Dendritic cell treated with granulocyte-macrophage colony-stimulating factor and Interleukin-4, amounts not matched to agents 40 ng/mL and 50 ng/mL, for 4 days (primary cell): Measurements from ENCODE around the gene PPFIA1.
"Not testable (repeated sequence)": the region's sequence is repeated elsewhere in the genome, so short reads cannot be mapped to it uniquely, and the experiment has no call there.

Experiments used
- H3K27ac Mint-ChIP-seq: one replicate; pipeline ENCODE4 v1.8.0; 2022; ENCODE audit warnings: mild to moderate bottlenecking, mixed read lengths
- H3K27me3 Mint-ChIP-seq: one replicate; pipeline ENCODE4 v1.8.0; 2022; ENCODE audit warnings: mild to moderate bottlenecking, mixed read lengths
- H3K36me3 Mint-ChIP-seq: one replicate; pipeline ENCODE4 v1.8.0; 2022; ENCODE audit warnings: low read depth, mixed read lengths
- H3K4me1 Mint-ChIP-seq: one replicate; pipeline ENCODE4 v1.8.0; 2022; ENCODE audit warnings: low read depth, mixed read lengths
- H3K4me3 Mint-ChIP-seq: one replicate; pipeline ENCODE4 v1.8.0; 2022; ENCODE audit warnings: mild to moderate bottlenecking, moderate library complexity, mixed read lengths
- H3K9me3 Mint-ChIP-seq: one replicate; pipeline ENCODE4 v1.8.0; 2022; ENCODE audit warnings: mixed read lengths
- intact Hi-C: fragments of 100-400 bp; cut with micrococcal nuclease; formaldehyde crosslinking; loops from one replicate; pipeline ENCODE4 v1.15.0; 2022

The PPFIA1 gene

DNA sequence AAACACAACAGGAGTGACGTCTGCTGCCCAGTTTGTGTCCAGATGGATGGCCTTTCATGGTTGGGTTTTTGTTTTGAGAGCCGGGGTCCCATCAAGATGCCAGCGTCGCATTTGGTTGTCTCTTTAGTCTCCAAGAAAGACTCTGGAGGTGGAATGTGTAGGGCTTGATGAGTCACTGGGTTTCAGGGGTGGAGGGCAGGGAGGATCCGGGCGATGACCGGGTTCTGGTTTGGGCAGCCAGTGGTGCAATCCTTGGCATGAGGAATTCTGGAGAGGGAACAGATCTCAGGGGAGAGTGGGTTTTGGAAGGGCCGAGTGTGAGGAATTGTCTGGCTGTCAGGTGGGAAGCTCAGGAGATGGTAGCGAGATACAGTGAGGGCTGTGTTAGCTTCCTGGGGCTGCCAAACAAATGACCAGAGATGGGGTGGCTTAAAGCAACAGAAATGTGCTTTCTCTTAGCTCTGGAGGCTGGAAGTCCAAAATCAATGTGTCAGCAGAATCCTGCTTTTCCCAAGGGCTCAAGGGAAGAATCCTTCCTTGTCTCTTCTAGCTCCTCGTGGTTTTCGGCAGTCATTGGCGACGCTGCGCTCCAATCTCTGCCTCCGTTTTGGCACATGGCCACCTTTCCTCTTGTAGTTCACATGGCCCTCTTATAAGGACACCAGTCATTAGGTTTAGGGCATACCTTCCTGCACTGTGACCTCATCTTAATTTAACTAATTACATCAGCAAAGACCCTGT is 26.4 kb upstream of the PPFIA1 start:
- intact Hi-C loops = no loop called here
- Mint-ChIP-seq H3K27ac (no peak overlapping the region), H3K27me3 (peaks cover 25% of the 10 kb centered on the region), H3K36me3 (no peaks in the 10 kb centered on the region), H3K4me3 (no peak overlapping the region), H3K4me1 (peaks cover 9% of the 10 kb centered on the region), H3K9me3 (peaks cover 8% of the 10 kb centered on the region)

DNA sequence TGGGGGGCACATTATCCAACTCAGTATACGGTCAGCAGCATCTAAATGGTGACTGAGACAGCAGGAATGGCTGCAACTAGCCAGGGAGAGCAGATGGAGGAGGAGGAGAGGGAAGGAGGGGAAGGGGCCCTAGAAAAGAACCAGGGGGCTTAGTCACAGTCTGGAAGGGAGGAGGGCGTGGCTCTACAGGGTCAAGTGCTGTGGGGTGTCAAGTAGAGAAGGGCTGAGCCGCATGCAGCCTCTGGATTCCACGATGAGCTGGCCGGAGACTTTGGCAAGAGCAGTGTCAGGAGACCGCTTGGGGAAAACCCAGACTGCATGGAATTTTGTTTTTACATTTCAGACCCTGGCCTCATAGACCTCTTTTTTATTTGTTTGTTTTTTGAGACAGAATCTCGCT is 25.8 kb upstream of the PPFIA1 start:
- H3K4me1 Mint-ChIP-seq = peaks cover 9% of the 10 kb centered on the region
- peaks cover 8% of the 10 kb centered on the region for H3K9me3 Mint-ChIP-seq
- intact Hi-C loops = no loop called here
- no peak overlapping the region for H3K4me3 Mint-ChIP-seq
- peaks cover 25% of the 10 kb centered on the region for H3K27me3 Mint-ChIP-seq
- H3K27ac Mint-ChIP-seq = no peak overlapping the region
- H3K36me3 Mint-ChIP-seq = no peaks in the 10 kb centered on the region

DNA sequence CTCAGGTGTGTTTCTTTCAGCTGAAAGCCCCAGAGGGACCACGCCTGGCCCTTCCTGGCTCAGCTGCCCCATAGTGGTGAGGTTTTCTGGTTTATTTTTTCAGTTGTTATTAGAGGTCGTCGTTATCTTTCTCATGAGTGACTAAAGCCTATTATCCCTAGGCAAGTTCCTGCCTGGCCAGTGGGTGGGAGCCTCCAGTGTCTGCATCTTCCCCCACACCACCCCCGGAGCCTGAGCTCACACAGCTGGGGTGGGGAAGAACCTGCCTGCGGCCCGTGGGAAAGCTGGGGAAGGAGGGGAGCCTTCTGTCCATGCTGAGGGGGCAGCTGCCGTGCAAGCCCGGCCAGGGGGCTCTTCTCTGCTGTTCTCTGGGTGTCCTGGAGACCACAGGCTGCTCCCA is 24.3 kb upstream of the PPFIA1 start:
- Mint-ChIP-seq H3K27ac (no peak overlapping the region), H3K4me1 (peaks cover 9% of the 10 kb centered on the region), H3K9me3 (peaks cover 8% of the 10 kb centered on the region), H3K27me3 (peaks cover 20% of the 10 kb centered on the region), H3K4me3 (no peak overlapping the region), H3K36me3 (no peaks in the 10 kb centered on the region)
- intact Hi-C loops = no loop called here

DNA sequence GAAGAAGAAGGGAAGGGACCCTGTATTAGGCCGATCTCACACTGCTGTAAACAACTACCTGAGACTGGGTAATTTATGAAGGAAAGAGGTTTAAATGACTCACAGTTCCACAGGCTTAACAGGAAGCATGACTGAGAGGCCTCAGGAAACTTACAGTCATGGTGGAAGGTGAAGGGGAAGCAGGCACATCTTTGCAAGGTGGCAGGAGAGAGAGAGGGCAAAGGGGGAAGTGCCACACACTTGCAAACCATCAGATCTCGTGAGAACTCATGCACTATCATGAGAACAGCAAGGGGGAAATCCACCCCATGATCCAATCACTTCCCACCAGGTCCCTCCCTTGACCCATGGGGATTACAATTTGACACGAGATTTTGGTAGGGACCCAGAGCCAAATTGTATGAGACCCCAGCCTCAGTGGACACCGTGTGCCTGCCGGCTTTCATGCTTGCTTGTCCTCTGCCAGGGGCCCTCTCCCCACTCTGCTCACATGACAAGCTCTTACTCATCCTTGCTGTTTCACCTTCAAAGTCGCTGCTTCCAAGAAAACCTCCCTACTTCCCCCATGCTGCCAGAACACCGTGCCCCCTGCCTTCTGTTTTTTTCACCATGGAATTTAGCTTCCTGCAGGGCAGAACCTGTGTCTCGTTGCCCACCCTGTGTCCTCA is 23.3 kb upstream of the PPFIA1 start:
- no peak overlapping the region for H3K27ac Mint-ChIP-seq
- intact Hi-C loops = no loop called here
- no peak overlapping the region for H3K4me3 Mint-ChIP-seq
- peaks cover 8% of the 10 kb centered on the region for H3K9me3 Mint-ChIP-seq
- peaks cover 9% of the 10 kb centered on the region for H3K4me1 Mint-ChIP-seq
- H3K36me3 Mint-ChIP-seq = no peaks in the 10 kb centered on the region
- peaks cover 24% of the 10 kb centered on the region for H3K27me3 Mint-ChIP-seq

DNA sequence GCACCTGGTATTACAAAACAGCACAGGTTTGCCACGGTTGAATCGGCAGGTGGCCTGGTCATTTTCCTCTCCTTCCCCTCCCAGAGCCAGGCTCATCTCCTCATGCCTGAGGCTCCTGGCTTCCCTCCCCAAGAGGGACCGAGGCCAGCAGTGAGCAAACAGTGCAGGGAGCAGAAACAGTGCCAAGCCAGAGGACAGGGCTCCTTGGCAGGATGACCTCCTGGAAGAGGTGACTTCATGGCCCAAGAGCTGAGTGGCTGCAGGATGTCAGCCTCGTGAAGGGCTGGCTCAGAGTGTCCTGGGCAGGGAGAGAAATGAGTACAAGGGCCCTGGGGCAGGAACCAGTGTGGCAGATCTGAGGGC is 22.8 kb upstream of the PPFIA1 start:
- no peak overlapping the region for H3K27ac Mint-ChIP-seq
- H3K27me3 Mint-ChIP-seq = peaks cover 24% of the 10 kb centered on the region
- peaks cover 9% of the 10 kb centered on the region for H3K4me1 Mint-ChIP-seq
- H3K9me3 Mint-ChIP-seq = peaks cover 8% of the 10 kb centered on the region
- H3K36me3 Mint-ChIP-seq = no peaks in the 10 kb centered on the region
- H3K4me3 Mint-ChIP-seq = no peak overlapping the region
- intact Hi-C loops = no loop called here

DNA sequence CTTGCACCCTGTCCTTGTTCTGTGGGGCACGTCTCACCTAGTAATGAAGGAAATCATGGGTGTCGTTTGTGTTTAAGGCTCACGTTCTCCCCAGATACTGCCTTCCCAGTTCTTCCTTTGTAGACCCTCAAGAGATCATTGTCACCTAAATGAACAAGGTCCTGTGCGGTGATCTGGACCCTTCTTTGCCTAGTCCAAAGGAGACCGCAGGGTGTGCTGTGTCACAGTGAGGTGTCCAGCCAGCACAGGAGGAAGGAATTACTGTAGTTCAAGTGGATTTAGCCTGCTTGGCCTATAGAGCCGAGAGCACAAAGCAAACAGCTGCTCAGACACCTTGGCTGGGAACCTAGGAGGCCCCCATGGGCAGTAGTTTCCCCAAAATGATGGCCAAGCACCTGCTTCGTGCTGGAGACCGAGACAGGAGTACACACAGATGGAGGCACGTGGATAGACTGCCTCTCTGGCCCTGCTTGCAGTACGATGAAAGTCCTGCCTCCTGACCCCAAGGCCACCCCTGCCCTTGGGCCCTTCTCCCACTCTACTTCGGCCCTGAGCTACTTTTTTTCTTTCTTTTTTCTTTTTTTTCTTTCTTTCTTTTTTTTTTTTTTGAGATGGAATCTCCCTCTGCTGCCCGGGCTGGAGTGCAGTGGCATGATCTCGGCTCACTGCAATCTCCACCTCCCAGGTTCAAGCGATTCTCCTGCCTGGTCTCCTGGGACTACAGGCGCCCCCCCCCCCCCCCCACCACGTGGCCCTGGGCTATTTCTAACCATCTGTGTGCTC is 19.4 kb upstream of the PPFIA1 start:
- H3K4me3 Mint-ChIP-seq = no peak overlapping the region
- peaks cover 9% of the 10 kb centered on the region for H3K4me1 Mint-ChIP-seq
- peaks cover 25% of the 10 kb centered on the region for H3K27me3 Mint-ChIP-seq
- H3K36me3 Mint-ChIP-seq = no peaks in the 10 kb centered on the region
- intact Hi-C loops = no loop called here
- H3K9me3 Mint-ChIP-seq = peaks cover 8% of the 10 kb centered on the region
- no peak overlapping the region for H3K27ac Mint-ChIP-seq

DNA sequence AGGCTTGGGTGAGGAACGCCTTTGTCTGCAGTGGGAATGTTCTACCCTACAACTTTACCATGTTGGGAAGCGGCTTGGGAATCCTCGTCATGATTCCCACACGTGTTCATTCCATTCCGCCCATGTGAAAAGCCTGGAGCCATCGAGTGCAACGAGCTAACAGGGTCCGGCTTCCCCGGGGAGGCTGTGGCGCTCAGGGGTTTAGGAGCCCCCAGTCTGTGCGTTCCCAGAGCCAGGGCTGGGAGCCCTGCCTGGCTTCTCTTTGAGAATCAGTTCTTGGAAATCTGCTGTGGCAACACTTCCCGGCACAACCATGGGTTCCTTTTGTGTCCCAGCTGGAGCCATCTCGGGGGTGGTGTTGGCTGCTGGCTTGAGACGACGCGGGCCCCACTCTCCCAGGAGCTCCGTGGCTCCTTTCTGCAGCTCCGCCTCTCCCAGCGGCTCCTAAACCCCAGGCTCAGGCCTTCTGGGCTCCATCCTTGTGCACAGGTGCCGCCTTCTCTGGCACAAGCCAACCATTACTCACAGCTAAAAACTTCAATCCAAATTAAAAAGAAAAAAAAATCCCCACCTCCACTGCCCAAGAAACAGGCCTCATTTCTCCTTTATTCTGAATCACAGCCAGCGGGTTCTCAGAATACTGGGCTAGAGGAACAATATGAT is 18.7 kb upstream of the PPFIA1 start:
- no peaks in the 10 kb centered on the region for H3K36me3 Mint-ChIP-seq
- H3K4me3 Mint-ChIP-seq = no peak overlapping the region
- no peak overlapping the region for H3K27ac Mint-ChIP-seq
- H3K4me1 Mint-ChIP-seq = peaks cover 9% of the 10 kb centered on the region
- H3K9me3 Mint-ChIP-seq = peaks cover 6% of the 10 kb centered on the region
- intact Hi-C loops = no loop called here
- peaks cover 25% of the 10 kb centered on the region for H3K27me3 Mint-ChIP-seq

DNA sequence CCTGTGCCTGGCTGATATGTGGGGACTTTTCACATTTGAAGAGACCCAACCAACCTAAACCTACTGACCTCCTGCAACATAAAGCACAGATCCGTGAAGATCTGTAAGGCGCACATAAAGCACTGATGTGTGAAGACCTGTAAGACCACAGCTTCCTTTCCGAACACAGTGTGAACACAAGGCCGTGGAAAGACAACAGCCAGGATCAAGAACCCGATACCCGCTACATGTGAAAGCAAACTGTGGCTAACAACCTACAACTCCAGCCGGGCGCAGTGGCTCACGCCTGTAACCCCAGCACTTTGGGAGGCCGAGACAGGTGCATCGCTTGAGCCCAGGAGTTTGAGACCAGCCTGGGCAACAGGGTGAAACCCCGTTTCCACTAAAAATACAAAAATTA is 17.6 kb upstream of the PPFIA1 start:
- H3K36me3 Mint-ChIP-seq = no peaks in the 10 kb centered on the region
- H3K4me1 Mint-ChIP-seq = no peaks in the 10 kb centered on the region
- no peak overlapping the region for H3K27ac Mint-ChIP-seq
- peaks cover 25% of the 10 kb centered on the region for H3K27me3 Mint-ChIP-seq
- no peaks in the 10 kb centered on the region for H3K9me3 Mint-ChIP-seq
- no peak overlapping the region for H3K4me3 Mint-ChIP-seq
- intact Hi-C loops = no loop called here

DNA sequence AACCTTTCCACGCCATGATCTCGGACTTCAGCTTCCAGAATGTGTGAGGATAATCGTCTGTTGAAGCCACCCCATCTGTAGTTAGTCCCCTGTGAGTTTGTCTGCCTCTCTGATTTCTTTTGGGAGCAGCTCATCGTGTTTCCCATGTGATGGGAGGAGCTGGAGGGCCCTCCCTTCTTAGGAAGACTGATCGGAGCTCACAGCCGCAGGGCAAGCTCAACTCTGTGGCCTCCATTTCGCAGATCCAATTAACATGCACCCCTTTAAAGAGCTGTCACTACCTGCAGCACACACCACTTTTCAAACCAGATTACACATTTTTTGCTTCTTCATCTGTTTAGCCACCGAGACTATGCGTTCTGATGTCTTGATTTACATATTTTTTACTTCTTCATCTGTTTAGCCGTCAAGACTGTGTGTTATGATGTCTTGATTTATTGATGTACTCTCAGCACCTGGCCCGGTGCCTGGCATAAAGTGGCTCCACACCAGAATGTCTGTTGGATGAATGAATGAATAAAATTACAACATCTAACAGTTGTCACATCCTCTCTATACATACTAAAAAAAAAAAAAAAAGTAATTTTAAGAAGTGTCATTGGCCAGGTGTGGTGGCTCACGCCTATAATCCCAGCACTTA is 14.9 kb upstream of the PPFIA1 start:
- no peak overlapping the region for H3K4me3 Mint-ChIP-seq
- H3K36me3 Mint-ChIP-seq = no peaks in the 10 kb centered on the region
- no peak overlapping the region for H3K27ac Mint-ChIP-seq
- no peaks in the 10 kb centered on the region for H3K4me1 Mint-ChIP-seq
- H3K27me3 Mint-ChIP-seq = peaks cover 17% of the 10 kb centered on the region
- intact Hi-C loops = no loop called here
- no peaks in the 10 kb centered on the region for H3K9me3 Mint-ChIP-seq

DNA sequence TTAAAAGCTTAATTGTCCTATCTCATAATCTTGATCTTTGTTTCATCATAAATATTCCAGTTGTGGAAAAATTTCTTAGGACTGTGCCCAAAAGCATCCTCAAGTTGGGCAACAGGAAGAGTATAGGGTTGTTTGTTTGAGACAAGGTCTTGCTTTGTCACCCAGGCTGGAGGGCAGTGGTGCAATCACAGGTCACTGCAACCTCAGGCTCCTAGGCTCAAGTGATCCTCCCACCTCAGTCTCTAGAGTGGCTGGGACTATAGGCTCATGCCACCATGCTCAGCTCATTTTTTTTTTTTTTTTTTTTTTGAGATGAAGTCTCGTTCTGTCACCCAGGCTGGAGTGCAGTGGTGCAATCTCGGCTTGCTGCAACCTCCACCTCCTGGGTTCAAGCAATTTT is 11.4 kb upstream of the PPFIA1 start:
- H3K27ac Mint-ChIP-seq, H3K36me3 Mint-ChIP-seq, H3K4me3 Mint-ChIP-seq, intact Hi-C loops, H3K4me1 Mint-ChIP-seq, H3K9me3 Mint-ChIP-seq: not testable (repeated sequence)
- H3K27me3 Mint-ChIP-seq = peaks cover 23% of the 10 kb centered on the region

DNA sequence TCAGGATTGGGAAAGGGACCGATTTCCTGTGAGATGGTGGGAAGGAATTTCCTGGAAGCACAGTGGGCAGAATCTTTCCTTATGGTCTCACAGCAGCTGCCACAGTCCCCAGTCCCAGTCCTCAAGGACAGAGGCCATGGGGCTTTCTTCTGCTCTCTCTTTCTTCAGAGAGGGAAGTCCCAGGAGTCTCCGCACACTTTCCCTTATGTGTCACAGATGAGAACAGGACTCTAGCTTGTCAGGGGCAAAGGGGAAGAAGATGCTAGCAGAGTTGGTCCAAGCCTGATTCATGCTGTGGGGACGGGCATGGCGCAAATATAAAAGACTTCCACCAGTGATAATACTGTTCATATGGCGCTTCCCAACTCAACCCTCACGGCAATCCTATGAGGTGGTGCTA is 7.5 kb upstream of the PPFIA1 start:
- H3K4me3 Mint-ChIP-seq = no peak overlapping the region
- no peak overlapping the region for H3K27ac Mint-ChIP-seq

DNA sequence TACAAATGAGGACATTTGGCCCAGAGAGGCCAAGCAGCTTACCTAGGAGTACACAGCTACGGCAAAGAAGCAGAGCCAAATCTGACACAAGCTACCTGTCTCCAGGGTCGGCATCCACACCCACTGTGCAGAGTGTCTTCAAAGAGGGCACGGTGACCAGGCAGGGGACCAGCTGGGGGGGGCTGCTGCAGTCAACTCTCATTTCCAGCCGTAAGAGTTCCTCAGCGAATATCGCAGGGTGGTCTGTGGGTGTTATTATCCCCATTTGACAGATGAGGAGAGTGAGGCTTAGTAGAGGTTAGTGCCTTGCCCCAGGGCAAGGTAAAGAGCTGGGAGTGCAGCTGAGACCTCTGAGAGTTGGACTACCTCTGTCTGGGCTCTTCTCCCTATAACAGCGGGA is 7.1 kb upstream of the PPFIA1 start:
- peaks cover 7% of the 10 kb centered on the region for H3K4me1 Mint-ChIP-seq
- intact Hi-C loops = no loop called here
- H3K27ac Mint-ChIP-seq = no peak overlapping the region
- no peak overlapping the region for H3K4me3 Mint-ChIP-seq
- H3K9me3 Mint-ChIP-seq = no peaks in the 10 kb centered on the region
- H3K36me3 Mint-ChIP-seq = no peaks in the 10 kb centered on the region
- peaks cover 38% of the 10 kb centered on the region for H3K27me3 Mint-ChIP-seq

More for the DNA sequence above, 7.5 kb upstream of the PPFIA1 start:
- Mint-ChIP-seq H3K9me3 (no peaks in the 10 kb centered on the region), H3K27me3 (peaks cover 34% of the 10 kb centered on the region), H3K4me1 (peaks cover 7% of the 10 kb centered on the region), H3K36me3 (no peaks in the 10 kb centered on the region)
- intact Hi-C loops = no loop called here

DNA sequence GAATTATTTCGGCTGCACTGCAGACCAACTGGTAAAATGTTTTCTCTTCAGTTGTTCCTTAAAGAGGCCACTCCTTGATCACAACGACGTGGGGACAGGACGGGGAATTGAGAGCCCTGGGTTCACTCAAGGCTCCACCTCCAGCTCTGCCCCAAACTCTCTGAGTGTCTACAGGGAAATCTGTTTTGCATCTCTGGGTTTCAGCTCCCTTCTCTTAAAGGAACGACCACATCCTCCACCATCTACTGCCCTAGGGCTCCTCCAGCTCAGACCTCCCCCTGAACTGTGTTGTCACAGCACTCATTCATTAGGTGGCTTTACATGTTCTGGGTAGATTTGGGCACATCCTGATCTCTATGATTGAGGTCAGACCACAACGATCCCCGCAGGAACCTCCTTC is 5.1 kb upstream of the PPFIA1 start:
- H3K4me3 Mint-ChIP-seq = no peak overlapping the region
- H3K4me1 Mint-ChIP-seq = peaks cover 15% of the 10 kb centered on the region
- no peaks in the 10 kb centered on the region for H3K9me3 Mint-ChIP-seq
- no peaks in the 10 kb centered on the region for H3K36me3 Mint-ChIP-seq
- peaks cover 56% of the 10 kb centered on the region for H3K27me3 Mint-ChIP-seq
- intact Hi-C loops = no loop called here
- no peak overlapping the region for H3K27ac Mint-ChIP-seq
